AML-193 (cell line): ENCODE measurements around the gene PNPLA7.
"Not testable (repeated sequence)": the region's sequence is repeated elsewhere in the genome, so short reads cannot be mapped to it uniquely, and the experiment has no call there.

Experiments
- DNase-seq, 2 experiments: peaks; one replicate each; lab custom pipeline; 2025; lab: John Stamatoyannopoulos, UW

The PNPLA7 gene

GRCh38 chr9:137513801-137514570 lies 36.2 kb downstream of the PNPLA7 start:
- DNase-seq = not testable (repeated sequence)

DNA sequence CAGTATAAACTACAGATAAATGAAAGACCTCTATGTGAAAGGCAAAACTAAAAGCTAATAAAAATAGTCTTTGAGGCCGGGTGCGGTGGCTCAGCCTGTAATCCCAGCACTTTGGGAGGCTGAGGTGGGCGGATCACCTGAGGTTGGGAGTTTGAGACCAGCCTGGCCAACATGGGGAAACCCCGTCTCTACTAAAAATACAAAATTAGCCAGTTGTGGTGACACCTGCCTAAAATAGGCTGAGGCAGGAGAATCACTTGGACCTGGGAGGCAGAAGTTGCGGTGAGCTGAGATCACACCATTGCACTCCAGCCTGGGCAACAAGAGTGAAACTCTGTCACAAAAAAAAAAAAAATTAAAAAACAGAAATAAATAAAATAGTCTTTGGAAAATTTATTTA lies 37.1 kb downstream of the PNPLA7 start:
- DNase-seq = not testable (repeated sequence)

- DNase-seq = no peak
These were observed 38.3 kb downstream of the PNPLA7 start for GRCh38 chr9:137511758-137512463.

DNA sequence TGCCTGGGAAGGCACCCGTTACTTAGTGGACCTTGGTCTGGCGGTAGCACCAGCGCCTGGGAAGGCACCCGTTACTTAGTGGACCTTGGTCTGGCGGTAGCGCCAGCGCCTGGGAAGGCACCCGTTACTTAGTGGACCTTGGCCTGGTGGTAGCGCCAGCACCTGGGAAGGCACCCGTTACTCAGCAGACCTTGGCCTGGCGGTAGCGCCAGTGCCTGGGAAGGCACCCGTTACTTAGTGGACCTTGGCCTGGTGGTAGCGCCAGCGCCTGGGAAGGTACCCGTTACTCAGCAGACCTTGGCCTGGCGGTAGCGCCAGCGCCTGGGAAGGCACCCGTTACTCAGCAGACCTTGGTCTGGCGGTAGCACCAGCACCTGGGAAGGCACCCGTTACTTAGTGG lies 39.1 kb downstream of the PNPLA7 start:
- DNase-seq = not testable (repeated sequence)

DNA sequence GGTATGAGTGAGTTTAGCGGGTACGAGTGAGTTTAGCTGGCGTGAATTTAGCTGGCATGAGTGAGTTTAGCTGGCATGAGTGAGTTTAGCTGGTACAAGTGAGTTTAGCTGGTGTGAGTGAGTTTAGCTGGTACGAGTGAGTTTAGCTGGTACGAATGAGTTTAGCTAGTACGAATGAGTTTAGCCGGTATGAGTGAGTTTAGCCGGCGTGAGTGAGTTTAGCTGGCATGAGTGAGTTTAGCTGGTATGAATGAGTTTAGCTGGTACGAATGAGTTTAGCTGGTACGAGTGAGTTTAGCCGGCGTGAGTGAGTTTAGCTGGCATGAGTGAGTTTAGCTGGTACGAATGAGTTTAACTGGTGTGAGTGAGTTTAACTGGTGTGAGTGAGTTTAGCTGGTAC lies 41.0 kb downstream of the PNPLA7 start:
- no peak for DNase-seq

GRCh38 chr9:137506702-137507171 lies 43.5 kb downstream of the PNPLA7 start:
- DNase-seq = no peak

DNA sequence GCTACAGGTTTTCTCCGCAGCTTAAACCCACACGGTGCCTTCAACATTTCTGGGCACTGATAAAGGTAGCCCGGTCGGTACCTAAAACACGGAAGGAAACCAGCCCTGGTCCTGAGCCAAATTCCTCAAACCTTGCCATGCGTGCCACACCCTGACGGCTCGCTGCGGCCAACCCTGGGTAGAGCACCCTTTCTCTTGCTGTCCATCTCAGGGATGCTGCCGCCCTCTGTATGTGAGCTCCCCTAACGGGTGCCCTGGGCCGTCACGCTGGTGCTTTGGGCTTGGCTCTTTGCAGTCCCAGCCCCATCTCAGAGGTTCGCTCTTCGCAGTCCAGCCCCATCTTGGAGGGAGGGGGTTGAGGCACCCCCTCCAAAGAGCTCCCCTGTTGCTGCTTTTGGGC lies 43.9 kb downstream of the PNPLA7 start:
- DNase-seq = no peak

- DNase-seq = no peak
These were observed 44.6 kb downstream of the PNPLA7 start for GRCh38 chr9:137505421-137506140.

DNA sequence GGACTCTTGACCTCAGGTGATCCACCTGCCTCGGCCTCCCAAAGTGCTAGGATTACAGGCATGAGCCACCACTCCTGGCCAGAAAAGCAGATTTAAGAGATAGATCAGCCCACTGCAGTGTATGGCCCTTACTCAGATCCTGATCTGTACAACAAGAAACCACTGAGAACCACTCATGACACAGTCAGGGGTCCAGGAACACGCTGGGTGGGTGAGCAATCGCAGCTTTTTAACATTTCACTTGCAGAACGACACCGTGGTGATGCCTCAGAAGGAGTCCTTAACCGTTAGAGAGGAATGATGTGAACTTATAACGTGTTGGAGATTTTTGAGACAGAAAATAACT lies 45.8 kb downstream of the PNPLA7 start:
- no peak for DNase-seq

DNA sequence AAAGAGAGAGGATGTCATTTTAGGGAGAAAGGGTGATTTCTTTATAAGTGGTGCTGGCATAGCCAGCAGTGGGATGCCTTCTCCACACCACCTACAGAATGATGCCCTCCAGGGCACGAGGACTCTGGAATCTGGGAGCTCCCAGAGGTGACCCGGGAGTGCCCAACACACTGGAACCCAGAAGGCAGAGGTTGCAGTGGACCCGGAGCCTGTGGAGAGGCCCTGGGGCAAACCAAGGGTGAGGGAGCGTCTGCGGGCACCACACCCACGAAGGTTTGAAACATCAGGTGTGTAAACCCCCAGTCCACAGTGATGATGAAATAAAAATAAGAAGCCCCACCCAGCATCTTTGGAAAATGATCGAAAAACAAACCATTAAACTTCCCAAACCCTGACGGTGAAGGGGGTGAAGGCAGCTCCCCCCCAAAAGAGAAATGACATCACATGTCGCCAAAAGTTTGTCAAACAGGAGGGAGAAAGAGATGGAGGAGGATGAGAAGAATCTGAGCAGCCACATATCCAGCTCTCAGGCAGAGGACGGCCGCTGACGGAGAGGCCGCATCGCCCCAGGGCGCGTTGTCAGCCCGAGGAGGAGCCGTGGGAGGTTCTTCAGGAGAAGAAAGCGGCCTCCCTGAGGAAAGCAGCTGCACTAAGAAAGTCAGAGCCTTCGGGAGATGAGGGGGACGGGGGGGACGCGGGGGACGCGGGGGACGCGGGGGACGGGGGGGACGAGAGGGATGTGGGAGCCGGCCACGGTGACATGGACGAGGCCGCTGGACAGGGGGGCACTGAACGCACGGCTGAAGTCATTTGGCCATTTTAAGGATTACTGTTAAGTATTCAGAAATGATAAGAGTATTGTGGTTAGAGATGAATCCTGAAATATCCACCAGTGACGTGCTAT lies 47.9 kb downstream of the PNPLA7 start:
- no peak for DNase-seq

DNA sequence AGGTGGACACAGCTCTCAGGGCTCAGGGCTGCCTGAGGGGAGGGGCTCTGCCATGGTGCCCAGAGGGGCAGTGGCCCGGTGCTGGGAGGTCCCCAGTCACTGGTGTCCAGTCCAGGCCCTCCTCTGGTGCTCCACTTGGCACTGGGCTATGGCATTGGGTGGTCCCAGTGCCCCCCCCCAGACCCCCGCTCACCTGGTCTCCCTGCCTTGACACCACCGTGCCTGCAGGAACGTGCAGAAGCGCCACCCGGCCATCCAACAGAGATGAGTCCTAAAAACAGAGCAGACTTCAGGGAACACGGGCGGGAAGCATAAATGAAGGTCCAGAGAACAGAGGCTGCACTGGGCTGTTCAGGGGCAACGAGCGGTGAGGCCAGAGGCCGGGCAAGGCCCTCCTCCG lies 48.7 kb downstream of the PNPLA7 start:
- DNase-seq = no peak

- DNase-seq = no peak
These were observed 49.4 kb downstream of the PNPLA7 start for GRCh38 chr9:137500666-137501397.

GRCh38 chr9:137499858-137500661 lies 50.1 kb downstream of the PNPLA7 start:
- no peak for DNase-seq

- no peak for DNase-seq
These were observed 50.8 kb downstream of the PNPLA7 start for GRCh38 chr9:137499416-137499815.

DNA sequence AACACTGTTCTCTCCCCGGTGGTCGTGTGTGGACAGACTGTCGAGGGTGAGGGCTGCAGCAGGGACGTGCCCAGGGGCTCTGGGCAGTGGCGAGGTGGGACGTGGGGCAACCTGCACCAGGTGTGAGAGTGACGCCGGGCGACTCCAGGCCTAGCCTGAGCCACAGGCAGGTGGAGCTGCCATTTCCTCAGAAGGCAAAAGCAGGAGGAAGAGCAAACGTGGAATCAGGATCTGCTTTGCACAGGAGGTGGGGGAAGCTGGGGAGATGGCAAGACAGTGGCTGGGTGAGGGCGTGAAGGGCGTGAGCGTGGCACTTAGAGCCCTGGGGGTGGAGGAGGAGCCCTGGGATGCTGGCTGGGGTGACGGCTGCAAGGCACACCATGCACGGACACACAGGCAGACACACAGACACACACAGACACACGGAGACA lies 51.5 kb downstream of the PNPLA7 start:
- no peak for DNase-seq

GRCh38 chr9:137497921-137498719 lies 52.1 kb downstream of the PNPLA7 start:
- no peak for DNase-seq

DNA sequence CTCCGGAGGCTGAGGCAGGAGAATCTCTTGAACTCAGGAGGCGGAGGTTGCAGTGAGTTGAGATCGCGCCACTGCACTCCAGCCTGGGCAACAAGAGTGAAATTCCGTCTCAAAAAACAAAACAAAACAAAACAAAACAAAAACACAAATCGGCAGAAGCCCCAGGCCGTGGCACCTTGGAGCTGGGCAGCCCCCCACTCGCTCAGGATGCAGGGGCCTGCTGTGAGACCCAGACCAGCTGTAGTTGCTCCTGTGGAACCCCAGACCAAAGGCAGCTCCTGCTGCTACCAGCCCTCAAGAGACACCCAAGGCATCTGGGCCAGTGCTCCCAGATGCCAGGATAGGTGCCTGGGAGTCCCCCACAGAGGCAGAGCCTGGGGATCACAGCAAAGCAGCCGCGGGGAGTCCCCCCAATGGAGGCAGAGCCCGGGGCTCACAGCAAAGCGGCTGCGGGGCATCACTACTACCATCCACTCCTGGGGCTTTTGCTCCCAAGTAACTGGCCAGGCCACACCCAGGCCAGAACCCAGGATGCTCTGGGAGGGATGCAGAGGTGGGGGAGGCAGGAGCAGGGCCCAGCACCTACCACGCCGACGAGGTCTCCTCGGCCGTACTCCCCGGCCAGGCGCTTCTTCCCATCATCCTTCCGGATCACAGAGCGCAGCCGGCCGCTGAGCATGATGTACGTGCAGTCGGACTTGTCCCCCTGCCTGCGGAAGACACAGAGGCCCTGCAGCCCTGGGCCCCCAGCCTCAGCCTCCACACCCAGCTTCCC lies 53.4 kb downstream of the PNPLA7 start:
- no peak for DNase-seq

- DNase-seq = no peak
These were observed 55.5 kb downstream of the PNPLA7 start for GRCh38 chr9:137494550-137495351.
